ENCODE data around the gene NT5E. TPM values are rescaled to one million over a fixed set of nuclear protein-coding genes. Genes with fewer than 3 reads are reported as not detected.
A peak's percentile ranks its signal among the peaks of the same experiment; 100 is the strongest.

NT5E gene
- total RNA-seq, 1 experiment from 2014 or later: 76.5 TPM

GRCh38 chr6:85460154-85460920 is 10.5 kb downstream of the NT5E start:
- no peak for TF ChIP-seq CTCF (IDR thresholded peaks at IDR 0.05; ENCODE audit: unreplicated experiment)
- H3K36me3 Mint-ChIP-seq (ENCODE audit: insufficient read depth, unreplicated experiment): peaks cover 18% of the 10 kb centered on the region
- no peaks in the 10 kb centered on the region for H3K9me3 Mint-ChIP-seq (ENCODE audit: low read depth, unreplicated experiment)
- no peak for DNase-seq
- H3K4me1 Mint-ChIP-seq (ENCODE audit: low read depth, unreplicated experiment): peaks cover 88% of the 10 kb centered on the region
- intact Hi-C loops (cut with micrococcal nuclease; ENCODE audit: unreplicated experiment): no loop called here
- CTCF ChIA-PET: interaction anchor here (1.5 kb wide), 1 partner anchor 56 kb away, joined by 3 read pairs; no protein-coding TSS in a partner anchor
- no peaks in the 10 kb centered on the region for H3K27me3 Mint-ChIP-seq (ENCODE audit: unreplicated experiment)
- peak overlapping the region; percentile 43 for H3K27ac Mint-ChIP-seq (ENCODE audit: unreplicated experiment)
- no TSS peak for BruUV-seq (replicated peaks)
- H3K4me3 Mint-ChIP-seq (ENCODE audit: low read depth, unreplicated experiment): no peak overlapping the region

- H3K4me3 Mint-ChIP-seq (ENCODE audit: low read depth, unreplicated experiment): no peak overlapping the region
- DNase-seq: peak; percentile 9
- no peaks in the 10 kb centered on the region for H3K27me3 Mint-ChIP-seq (ENCODE audit: unreplicated experiment)
- peaks cover 93% of the 10 kb centered on the region for H3K4me1 Mint-ChIP-seq (ENCODE audit: low read depth, unreplicated experiment)
- no peaks in the 10 kb centered on the region for H3K9me3 Mint-ChIP-seq (ENCODE audit: low read depth, unreplicated experiment)
- H3K27ac Mint-ChIP-seq (ENCODE audit: unreplicated experiment): peak overlapping the region; percentile 43
- intact Hi-C loops (cut with micrococcal nuclease; ENCODE audit: unreplicated experiment): no loop called here
- CTCF ChIA-PET: interaction anchor here (2.6 kb wide), 1 partner anchor 100 kb away, joined by 7 read pairs; no protein-coding TSS in a partner anchor
- TF ChIP-seq CTCF (IDR thresholded peaks at IDR 0.05; ENCODE audit: unreplicated experiment): no peak
- no TSS peak for BruUV-seq (replicated peaks)
- H3K36me3 Mint-ChIP-seq (ENCODE audit: insufficient read depth, unreplicated experiment): peaks cover 21% of the 10 kb centered on the region
Measured at GRCh38 chr6:85460921-85461797, 11.3 kb downstream of the NT5E start.

GRCh38 chr6:85461798-85462170 is 11.9 kb downstream of the NT5E start:
- DNase-seq: no peak
- no peak for TF ChIP-seq CTCF (IDR thresholded peaks at IDR 0.05; ENCODE audit: unreplicated experiment)
- BruUV-seq (replicated peaks): no TSS peak
- intact Hi-C loops (cut with micrococcal nuclease; ENCODE audit: unreplicated experiment): no loop called here
- H3K27me3 Mint-ChIP-seq (ENCODE audit: unreplicated experiment): no peaks in the 10 kb centered on the region
- H3K4me3 Mint-ChIP-seq (ENCODE audit: low read depth, unreplicated experiment): no peak overlapping the region
- peaks cover 88% of the 10 kb centered on the region for H3K4me1 Mint-ChIP-seq (ENCODE audit: low read depth, unreplicated experiment)
- peaks cover 21% of the 10 kb centered on the region for H3K36me3 Mint-ChIP-seq (ENCODE audit: insufficient read depth, unreplicated experiment)
- no peaks in the 10 kb centered on the region for H3K9me3 Mint-ChIP-seq (ENCODE audit: low read depth, unreplicated experiment)
- CTCF ChIA-PET: interaction anchor here (2.6 kb wide), 1 partner anchor 101 kb away, joined by 7 read pairs; no protein-coding TSS in a partner anchor
- H3K27ac Mint-ChIP-seq (ENCODE audit: unreplicated experiment): peak overlapping the region; percentile 87

- TF ChIP-seq CTCF (IDR thresholded peaks at IDR 0.05; ENCODE audit: unreplicated experiment): no peak
- Mint-ChIP-seq H3K27ac (ENCODE audit: unreplicated experiment) (peak overlapping the region; percentile 87), H3K9me3 (ENCODE audit: low read depth, unreplicated experiment) (no peaks in the 10 kb centered on the region), H3K27me3 (ENCODE audit: unreplicated experiment) (no peaks in the 10 kb centered on the region), H3K4me1 (ENCODE audit: low read depth, unreplicated experiment) (peaks cover 79% of the 10 kb centered on the region), H3K4me3 (ENCODE audit: low read depth, unreplicated experiment) (no peak overlapping the region), H3K36me3 (ENCODE audit: insufficient read depth, unreplicated experiment) (peaks cover 21% of the 10 kb centered on the region)
- no TSS peak for BruUV-seq (replicated peaks)
- CTCF ChIA-PET: interaction anchor here (0.9 to 2.6 kb wide), 2 partner anchors 58 to 102 kb away, joined by 3 to 7 read pairs; no protein-coding TSS in a partner anchor
- intact Hi-C loops (cut with micrococcal nuclease; ENCODE audit: unreplicated experiment): no loop called here
- DNase-seq: no peak
Measured at GRCh38 chr6:85462673-85463072, 12.8 kb downstream of the NT5E start.

Data from Calu3 (cell line).